HG02852 (cell line): ENCODE data around the gene ATG10.
"Not testable (repeated sequence)": the region's sequence is repeated elsewhere in the genome, so short reads cannot be mapped to it uniquely, and the experiment has no call there.

Experiments used
- ATAC-seq: cut with Tn5 transposase; IDR thresholded peaks from one replicate; pipeline ENCODE4 v1.9.1; 2021; ENCODE audit warnings: mild to moderate bottlenecking, moderate library complexity; ENCODE audit not compliant: unreplicated experiment

Gene ATG10

DNA sequence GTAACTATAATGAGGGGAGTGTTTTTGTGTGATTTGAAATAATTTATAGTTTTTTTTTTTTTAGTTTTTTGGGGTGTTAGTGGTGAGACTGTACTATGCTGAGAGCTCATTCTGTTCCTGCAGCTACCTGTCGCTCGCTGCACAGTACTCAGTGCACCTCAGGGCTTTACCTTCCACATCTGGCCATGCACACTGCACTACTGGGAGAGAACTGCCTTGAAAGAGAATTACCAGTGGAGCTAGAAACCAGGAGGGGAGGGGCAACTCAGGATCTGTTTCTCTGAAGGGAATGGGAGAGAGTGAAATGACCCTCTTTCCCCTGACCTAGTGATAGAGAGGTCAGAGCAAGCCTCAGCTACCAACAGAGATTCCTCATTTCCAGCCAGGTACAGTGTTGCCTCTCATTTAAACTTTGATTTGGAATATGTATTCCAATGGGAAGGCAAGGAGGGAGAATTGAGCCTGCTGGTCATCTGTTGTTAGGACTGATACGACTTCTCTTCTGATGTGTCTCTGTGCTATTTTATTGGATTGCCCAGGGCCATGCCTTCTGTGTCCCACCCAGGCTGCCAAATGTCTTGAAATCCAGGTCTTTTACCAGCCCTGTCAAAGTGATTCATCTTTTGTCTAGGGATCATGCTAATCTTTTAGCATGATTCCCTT is 8.9 kb downstream of the ATG10 start:
- no peak for ATAC-seq

DNA sequence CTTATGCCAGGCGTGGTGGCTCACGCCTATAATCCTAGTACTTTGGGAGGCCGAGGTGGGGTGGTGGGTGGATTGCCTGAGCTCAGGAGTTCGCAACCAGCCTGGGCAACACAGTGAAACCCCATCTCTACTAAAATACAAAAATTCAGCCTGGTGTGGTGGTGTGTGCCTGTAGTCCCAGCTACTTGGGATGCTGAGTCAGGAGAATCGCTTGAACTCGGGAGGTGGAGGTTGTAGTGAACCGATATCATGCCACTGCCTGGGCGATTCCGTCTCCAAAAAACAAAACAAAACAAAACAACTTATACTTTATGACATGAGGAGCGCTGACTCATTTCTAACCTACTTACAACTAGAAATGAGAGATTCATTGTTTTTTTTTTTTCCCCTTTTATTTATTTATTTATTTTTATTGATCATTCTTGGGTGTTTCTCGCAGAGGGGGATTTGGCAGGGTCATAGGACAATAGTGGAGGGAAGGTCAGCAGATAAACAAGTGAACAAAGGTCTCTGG is 10.4 kb downstream of the ATG10 start:
- not testable (repeated sequence) for ATAC-seq

DNA sequence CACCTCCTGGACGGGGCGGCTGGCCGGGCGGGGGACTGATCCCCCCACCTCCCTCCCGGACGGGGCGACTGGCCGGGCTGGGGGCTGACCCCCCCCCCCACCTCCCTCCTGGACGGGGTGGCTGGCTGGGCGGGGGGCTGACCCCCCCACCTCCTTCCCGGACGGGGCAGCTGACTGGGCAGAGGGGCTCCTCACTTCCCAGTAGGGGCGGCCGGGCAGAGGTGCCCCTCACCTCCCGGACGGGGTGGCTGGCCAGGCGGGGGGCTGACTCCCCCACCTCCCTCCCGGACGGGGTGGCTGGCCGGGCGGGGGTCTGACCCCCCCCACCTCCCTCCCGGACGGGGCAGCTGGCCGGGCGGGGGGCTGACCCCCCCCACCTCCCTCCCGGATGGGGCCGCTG is 11.3 kb downstream of the ATG10 start:
- ATAC-seq: not testable (repeated sequence)

DNA sequence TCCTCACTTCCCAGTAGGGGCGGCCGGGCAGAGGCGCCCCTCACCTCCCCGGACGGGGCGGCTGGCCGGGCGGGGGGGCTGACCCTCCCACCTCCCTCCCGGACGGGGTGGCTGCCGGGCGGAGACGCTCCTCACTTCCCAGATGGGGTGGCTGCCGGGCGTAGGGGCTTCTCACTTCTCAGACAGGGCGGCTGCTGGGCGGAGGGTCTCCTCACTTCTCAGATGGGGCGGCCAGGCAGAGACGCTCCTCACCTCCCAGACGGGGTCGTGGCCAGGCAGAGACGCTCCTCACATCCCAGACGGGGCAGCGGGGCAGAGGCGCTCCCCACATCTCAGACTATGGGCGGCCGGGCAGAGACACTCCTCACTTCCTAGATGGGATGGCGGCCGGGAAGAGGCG is 11.7 kb downstream of the ATG10 start:
- not testable (repeated sequence) for ATAC-seq

DNA sequence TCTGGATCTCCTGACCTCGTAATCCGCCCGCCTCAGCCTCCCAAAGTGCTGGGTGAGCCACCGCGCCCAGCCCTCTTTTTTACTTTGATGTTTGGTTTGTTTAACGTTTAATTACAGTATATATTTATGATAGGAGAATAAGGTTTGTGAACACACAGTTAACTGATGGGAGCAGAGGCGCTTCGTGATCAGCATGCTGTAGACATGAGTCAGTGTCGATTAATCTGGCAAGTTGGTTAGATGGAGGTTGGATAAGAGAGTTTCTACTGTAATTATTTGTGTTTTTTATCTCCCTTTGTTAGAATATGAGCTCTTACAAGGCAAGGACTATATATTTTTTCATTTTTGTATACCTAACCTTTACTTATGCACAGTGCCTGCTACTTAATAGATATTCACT is 14.3 kb downstream of the ATG10 start:
- no peak for ATAC-seq

DNA sequence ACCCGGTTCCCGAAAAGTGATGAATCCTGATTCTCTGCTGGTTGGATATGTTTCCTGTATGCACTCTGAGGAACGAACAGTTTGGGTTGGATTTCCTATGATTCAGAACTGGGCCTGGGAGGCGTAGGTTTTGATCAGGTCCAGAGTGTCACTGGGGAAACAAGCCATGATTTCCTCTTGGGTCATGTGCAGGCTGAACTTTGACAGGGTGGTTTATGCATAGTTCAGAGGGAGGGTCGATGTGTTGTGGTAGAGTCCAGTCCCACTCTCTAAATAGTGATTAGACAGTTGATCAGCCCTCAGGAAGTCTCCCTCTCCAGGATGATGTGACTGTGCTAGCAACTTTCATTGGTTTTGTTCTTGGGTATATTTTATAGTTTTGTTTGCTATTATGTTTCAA is 17.4 kb downstream of the ATG10 start:
- no peak for ATAC-seq

DNA sequence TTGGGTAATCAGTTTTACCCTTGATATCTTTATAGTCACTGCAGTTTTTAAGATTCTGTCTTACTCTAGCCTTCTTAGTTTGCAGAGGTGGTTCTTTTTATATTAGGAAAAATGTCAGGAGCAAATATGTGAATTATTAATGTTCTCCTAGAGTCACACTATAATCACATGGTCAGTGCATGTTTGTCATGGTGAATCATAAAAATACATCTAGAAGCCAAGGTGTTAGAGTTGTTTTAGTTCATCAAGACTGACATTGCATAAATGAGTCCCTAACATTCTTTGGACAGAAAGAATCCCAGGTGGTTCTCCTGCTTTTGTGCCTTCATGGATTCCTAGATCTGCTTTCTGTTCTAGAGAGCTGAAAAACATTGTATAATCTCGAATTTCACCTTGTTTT is 22.9 kb downstream of the ATG10 start:
- no peak for ATAC-seq

DNA sequence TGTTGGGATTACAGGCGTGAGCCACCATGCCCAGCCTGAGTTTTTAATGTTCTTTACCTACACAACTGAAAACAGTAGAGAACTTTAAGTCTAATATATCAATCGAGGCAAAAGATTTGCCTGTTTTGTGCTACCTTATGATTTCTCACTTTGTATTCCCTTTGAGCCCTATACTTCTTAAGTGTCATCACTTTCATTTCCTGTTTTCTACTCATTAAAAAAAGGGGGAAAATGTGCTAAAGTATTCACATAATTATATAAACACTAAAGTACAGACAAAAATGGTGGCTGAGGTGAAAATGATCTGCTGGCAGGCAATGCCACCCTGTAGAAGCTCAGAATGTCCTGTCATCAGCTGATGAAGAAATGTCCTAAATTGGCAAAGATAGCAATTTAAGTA is 23.6 kb downstream of the ATG10 start:
- no peak for ATAC-seq

DNA sequence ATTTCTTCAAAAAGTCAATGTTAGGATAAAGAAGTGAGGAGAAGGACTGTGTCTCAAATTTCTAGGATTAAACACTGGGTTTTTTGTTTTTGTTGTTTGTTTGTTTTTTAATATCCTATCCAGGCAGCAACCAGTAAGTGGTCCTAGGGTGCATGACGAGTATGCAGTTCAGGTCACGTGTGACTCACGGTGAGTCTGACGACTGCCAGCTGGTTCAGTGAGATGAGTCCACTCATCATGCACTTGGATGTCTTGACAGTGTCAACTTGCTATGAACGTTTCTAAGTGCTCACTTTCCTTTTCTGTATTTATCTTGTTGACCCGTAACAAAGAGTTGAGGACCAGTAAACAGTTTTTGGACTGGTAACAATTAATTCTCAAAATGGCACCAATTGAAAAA is 32.7 kb downstream of the ATG10 start:
- ATAC-seq: no peak

DNA sequence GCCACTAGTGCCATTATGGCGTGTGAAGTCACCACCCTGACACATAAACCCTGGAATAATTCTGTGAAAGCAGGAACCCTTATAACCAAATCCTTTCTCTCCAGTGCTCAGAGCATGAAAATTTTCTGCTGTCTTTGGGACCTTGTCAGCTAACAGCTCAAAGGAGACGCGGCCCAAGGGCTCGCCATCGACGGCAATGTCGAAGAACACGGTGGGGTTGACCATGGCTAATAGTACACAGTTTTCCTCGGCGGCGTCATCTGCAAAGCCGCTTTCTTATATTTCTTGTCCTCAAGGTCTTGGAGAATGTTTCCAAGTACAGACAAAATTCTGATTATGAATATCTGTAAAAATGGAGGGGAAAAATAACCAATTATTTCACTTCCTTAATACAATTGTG is 38.0 kb downstream of the ATG10 start:
- ATAC-seq: not testable (repeated sequence)

DNA sequence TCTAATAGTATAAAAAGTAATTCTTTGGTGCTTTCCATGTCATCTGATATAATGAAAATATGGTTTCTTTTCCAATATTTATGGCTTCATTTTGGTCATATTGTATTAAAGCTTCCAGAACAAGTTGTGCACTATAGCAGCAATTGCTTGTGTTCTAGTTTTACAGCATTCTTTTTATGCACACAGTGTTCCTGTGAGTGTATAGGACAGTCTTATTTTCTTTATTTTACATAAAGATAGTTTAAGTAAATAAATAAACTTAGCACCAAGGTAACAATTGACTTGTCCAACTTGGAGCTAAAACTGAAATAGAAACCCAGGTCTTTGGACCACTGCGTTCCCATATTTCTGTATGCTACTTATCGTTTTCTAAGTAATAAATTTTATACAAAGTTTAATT is 38.9 kb downstream of the ATG10 start:
- ATAC-seq: no peak

DNA sequence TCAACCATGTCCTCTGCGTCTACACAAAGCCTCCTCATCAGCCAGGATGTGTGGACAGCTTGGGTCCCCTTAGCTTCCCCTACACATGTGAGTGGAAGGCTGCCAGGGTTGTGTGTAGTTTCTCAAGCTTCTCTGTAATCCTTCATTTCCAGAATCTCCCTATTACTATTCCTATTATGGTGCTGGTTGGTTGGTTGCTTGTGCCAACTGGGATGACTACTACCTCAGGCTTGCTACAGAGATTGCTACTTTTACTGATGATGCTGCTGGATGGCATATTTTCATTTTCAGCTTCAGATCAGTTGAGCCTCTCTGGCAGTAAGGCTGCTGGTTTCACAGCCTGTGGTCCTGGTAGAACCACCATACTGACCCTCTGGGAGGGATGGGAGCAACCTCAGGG is 39.9 kb downstream of the ATG10 start:
- no peak for ATAC-seq

DNA sequence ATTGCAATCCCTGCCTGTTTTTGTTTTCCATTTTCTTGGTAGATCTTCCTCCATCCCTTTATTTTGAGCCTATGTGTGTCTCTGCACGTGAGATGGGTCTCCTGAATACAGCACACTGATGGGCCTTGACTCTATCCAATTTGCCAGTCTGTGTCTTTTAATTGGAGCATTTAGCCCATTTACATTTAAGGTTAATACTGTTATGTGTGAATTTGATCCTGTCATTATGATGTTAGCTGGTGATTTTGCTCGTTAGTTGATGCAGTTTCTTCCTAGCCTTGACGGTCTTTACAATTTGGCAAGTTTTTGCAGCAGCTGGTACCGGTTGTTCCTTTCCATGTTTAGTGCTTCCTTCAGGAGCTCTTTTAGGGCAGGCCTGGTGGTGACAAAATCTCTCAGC is 42.8 kb downstream of the ATG10 start:
- ATAC-seq: not testable (repeated sequence)

DNA sequence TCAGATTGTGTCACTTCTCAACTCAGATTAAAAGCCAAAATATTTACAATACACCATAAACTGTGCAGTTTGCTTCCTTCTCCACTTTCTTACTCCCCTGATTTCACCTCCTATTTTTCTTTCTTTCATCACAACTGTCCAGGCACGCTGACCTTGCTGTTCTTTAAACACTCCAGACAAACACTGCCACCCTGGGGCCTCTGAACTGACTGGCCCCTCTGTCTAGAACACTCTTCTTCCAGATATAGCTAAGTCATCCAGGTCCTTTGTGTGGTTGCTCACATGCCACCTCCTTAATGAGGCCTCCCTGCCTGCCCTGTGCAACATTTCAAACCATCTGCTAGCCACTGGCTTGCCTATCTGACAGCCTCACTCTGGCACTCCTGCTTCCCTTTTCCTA is 46.6 kb downstream of the ATG10 start:
- no peak for ATAC-seq

DNA sequence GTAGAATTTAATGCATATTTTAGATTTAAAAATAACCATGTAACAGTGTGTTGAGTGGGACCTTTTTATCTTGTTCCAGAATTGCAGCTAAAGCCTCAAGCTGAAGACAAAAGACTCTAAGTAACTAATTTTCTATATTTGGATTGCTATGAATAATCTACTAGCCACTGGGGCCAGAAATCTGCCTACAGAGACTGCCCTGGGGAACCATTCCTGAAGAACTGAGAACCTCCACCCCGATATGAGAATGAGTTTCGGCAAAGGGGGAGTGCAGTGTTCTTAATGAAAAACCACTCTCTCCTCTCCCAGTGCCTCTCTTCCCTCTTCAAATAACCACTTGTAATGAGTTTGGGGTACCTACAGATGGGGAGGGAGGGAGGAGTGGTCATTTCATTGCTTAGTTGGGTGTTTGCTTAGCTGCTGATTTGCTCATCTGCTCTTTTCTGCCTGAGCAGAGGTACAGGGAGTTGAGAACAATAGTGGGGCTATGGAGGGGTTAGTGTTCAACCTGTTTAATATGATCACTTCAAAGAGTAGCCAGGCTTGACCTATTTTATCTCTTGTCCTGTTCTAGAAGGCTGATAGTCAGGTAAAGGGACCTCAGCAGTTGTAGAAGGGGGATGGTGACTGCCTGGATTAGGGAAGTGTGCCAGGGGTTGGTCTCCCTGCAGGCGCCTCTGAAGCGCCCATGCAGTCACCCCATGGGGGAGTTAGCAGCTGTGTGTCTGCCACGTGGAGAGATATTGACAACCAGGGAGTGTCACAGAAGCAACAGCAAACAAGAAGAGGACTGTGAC is 47.7 kb downstream of the ATG10 start:
- no peak for ATAC-seq

DNA sequence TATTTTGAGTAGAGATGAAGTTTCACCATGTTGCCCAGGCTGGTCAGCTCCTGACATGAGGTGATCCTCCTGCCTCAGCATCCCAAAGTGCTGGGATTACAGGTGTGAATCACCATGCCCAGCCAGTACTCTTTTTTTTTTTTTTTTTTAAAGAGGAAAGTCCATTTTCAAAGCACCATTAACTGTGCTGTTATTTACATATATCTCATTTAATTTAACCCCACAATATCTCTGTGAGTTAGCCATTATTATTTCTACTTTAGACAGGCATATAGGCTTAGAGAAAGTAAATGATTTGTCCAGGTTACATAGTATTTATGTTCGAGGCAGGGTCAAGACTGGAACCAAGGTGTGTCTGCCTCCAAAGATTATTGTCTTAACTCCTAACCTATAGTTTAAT is 50.7 kb downstream of the ATG10 start:
- ATAC-seq: no peak

DNA sequence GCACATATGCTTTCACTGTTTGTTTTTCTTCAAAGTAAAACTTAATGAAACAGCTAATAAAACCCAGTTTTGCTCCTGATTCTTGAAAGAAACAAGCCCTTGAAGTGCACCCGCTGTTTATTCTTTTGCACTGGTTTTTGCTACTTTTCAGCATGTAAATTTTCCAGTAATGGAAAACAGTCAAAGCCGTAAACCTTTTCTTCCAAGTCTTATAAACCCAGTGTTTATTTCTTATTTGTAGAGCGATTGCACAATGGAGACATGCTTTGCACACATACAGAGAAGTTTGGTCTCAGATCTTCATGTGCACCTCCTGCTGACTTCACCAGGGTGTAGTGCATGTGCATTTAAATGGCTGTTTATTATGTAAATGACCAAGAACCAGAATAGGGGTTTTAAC is 51.8 kb downstream of the ATG10 start:
- ATAC-seq: no peak

DNA sequence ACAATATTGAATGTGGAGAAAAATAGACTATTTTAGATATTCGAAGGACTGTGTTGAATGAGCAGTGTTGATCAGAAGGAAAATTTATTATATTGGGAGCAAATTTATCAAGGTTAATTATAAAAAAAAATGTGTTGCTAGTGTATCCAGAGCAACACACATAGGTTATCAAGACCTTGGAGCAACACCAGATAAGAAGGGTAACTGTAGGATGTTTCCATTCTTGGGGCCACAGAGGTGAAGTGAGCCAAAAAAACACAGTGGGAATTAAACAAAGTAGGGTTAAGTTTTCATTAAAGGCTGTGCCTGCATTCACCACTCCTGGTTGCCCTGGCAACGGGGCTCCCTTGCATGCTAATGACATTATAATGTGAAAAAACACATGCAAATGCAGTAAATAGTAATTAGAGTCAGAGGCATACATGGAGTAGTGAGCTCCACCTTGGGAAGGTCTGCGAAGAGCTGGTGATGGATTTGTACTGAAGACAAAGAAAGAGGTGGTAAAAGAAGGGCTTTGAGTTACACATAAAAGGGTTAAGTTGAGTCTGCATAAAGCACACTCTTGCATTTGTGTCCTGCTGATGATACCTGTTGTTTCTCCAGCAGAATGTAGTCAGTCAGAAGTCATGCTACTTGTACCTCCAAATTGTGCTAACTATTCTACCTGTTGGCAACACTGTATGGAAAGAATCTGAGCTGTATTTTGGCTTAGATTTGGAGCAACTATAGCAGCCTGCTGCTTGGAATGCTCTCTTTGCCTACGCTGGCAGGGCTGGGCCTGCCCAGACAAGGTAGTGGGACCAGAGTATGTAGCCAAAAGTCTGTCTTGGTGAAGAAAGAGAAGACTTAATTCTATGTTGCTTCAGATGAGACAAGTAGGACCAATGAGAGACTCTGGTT is 59.6 kb downstream of the ATG10 start:
- no peak for ATAC-seq

DNA sequence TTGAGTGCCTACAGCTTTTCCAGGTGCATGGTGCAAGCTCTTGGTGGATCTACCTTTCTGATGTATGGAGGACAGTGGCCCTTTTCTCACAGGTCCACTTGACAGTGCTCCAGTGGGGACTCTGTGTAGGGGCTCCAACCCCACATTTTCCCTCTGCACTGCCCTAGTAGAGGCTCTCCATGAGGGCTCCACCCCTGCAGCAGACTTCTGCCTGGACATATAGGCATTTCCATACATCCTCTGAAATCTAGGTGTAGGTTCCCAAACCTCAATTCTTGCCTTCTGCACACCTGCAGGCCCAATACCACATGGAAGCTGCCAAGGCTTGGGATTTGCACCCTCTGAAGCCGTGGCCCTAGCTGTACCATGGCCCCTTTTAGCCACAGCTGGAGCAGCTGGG is 71.1 kb downstream of the ATG10 start:
- not testable (repeated sequence) for ATAC-seq

DNA sequence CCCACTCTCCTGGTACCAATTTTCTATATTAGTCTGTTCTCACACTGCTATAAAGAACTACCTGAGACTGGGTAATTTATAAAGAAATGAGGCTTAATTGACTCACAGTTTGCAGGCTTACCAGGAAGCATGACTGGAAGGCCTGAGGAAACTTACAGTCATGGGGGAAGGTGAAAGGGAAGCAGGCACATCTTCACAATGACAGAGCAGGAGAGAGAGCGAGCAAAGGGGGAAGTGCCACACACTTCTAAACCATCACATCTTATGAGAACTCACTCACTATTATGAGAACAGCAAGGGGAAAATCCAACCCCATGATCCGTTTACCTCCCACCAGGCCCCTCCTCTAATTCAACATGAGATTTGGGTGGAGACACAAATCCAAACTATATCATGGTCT is 72.2 kb downstream of the ATG10 start:
- ATAC-seq: no peak

DNA sequence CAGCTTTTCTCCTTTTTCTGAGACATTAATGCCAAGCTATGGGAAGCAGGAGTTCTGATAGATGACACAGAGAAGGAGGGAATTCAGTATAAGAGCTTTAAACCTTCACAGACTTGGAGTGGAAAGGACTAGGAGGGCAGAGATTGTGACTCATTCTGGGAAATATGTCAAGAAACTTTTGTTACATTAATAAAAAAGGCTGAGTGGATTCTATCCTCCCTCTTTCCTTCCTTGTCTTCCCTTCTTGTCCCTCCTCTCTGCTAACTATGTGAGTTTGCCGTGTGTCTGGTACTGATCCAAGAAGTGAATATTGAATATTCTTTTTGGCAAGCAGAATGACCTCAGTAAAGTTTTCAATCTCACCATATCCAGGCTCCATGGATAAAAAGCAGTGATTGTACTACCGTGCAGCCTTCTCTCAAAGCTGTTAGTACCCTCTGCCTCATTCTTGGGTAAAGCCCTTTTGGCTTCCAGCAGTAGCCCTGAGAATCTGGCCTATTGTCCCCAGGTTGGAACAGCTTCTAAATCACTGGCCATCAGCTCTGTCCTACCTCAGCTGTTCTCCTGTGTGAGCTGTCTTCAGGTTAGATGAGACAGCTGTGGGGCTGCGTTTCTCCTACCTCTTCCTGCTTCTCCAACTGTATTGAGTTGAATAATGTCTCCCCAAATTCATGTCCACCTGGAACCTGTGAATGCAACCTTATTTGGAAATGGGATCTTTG is 73.9 kb downstream of the ATG10 start:
- ATAC-seq: no peak
